Astrocyte (in vitro differentiated cells and primary cell): ENCODE data around the gene SEMA6B. TPM values are rescaled to one million over a fixed set of nuclear protein-coding genes. Genes with fewer than 3 reads are reported as not detected.

Experiments used
- DNase-seq: peaks from one replicate; pipeline ENCODE4 v3.0.0-alpha.2; 2010; ENCODE audit warnings: low read depth
- FAIRE-seq: peaks from 2 replicates; lab custom pipeline; 2011; peaks lifted over from hg19 to GRCh38; lab: Jason Lieb, UNC
- H2AFZ ChIP-seq: 2 replicates; pipeline ENCODE4 v1.6.0; 2012; ENCODE audit warnings: low read depth, low read length, inconsistent platforms
- H3K27ac ChIP-seq: 2 replicates; pipeline ENCODE4 v1.5.1; 2011; ENCODE audit warnings: low read depth, low read length, inconsistent platforms
- H3K27me3 ChIP-seq: 2 replicates; pipeline ENCODE4 v1.6.0; 2011; ENCODE audit warnings: low read length, inconsistent platforms; ENCODE audit not compliant: insufficient read depth
- H3K36me3 ChIP-seq: 2 replicates; pipeline ENCODE4 v1.5.1; 2011; ENCODE audit warnings: low read length, inconsistent platforms; ENCODE audit not compliant: insufficient read depth
- H3K4me1 ChIP-seq: 2 replicates; pipeline ENCODE4 v1.5.1; 2011; ENCODE audit warnings: low read length, inconsistent platforms; ENCODE audit not compliant: insufficient read depth
- H3K4me2 ChIP-seq: 2 replicates; pipeline ENCODE4 v1.6.0; 2012; ENCODE audit warnings: low read length, inconsistent platforms
- H3K4me3 ChIP-seq: 2 replicates; pipeline ENCODE4 v1.5.1; 2011; ENCODE audit warnings: low read depth, mild to moderate bottlenecking, low read length, inconsistent platforms; ENCODE audit not compliant: insufficient read depth
- H3K79me2 ChIP-seq: 2 replicates; pipeline ENCODE4 v1.6.0; 2012; ENCODE audit warnings: mild to moderate bottlenecking, low read length, inconsistent platforms; ENCODE audit not compliant: insufficient read depth
- H3K9ac ChIP-seq: 2 replicates; pipeline ENCODE4 v1.6.0; 2012; ENCODE audit warnings: mild to moderate bottlenecking, low read length, inconsistent platforms
- H3K9me3 ChIP-seq: 2 replicates; pipeline ENCODE4 v1.5.1; 2012; ENCODE audit warnings: low read depth, mild to moderate bottlenecking, low read length, inconsistent platforms; ENCODE audit not compliant: insufficient read depth
- H4K20me1 ChIP-seq: 2 replicates; pipeline ENCODE4 v1.6.0; 2012; ENCODE audit warnings: low read length, inconsistent platforms; ENCODE audit not compliant: insufficient read depth
- H3K27ac Mint-ChIP-seq: one replicate; pipeline ENCODE4 v1.8.0; 2021; ENCODE audit warnings: mild to moderate bottlenecking, mixed read lengths; ENCODE audit not compliant: unreplicated experiment
- H3K27me3 Mint-ChIP-seq: one replicate; pipeline ENCODE4 v1.8.0; 2021; ENCODE audit warnings: low read depth, mixed read lengths; ENCODE audit not compliant: unreplicated experiment
- H3K36me3 Mint-ChIP-seq: one replicate; pipeline ENCODE4 v1.8.0; 2021; ENCODE audit warnings: low read depth, mixed read lengths; ENCODE audit not compliant: unreplicated experiment
- H3K4me1 Mint-ChIP-seq: one replicate; pipeline ENCODE4 v1.8.0; 2021; ENCODE audit warnings: low read depth, mixed read lengths; ENCODE audit not compliant: unreplicated experiment
- H3K4me3 Mint-ChIP-seq: one replicate; pipeline ENCODE4 v1.8.0; 2021; ENCODE audit warnings: mild to moderate bottlenecking, moderate library complexity, mixed read lengths; ENCODE audit not compliant: unreplicated experiment
- H3K9me3 Mint-ChIP-seq: one replicate; pipeline ENCODE4 v1.8.0; 2021; ENCODE audit warnings: mild to moderate bottlenecking, mixed read lengths; ENCODE audit not compliant: unreplicated experiment
- CTCF ChIP-seq: IDR thresholded peaks from 2 replicates; pipeline ENCODE4 v1.5.1; 2011; ENCODE audit warnings: low read depth, mild to moderate bottlenecking, inconsistent platforms, low read length, moderate library complexity; ENCODE audit not compliant: insufficient read depth
- EZH2 ChIP-seq: IDR thresholded peaks from 2 replicates; pipeline ENCODE4 v1.6.1; 2012; ENCODE audit warnings: mild to moderate bottlenecking, low read length, inconsistent platforms; ENCODE audit not compliant: insufficient read depth
- total RNA-seq: library from RNA; stranded (reverse); gene quantifications from 2 replicates; pipeline ENCODE4 v1.2.1, GENCODE V29; 2021

The SEMA6B gene
- total RNA-seq, 1 donor from 2014 or later = 14.3 TPM

- no peaks in the 10 kb centered on the region for H3K36me3 ChIP-seq
- no peaks in the 10 kb centered on the region for H3K9me3 Mint-ChIP-seq
- no peak overlapping the region for H3K4me3 Mint-ChIP-seq
- H3K27ac Mint-ChIP-seq = no peak overlapping the region
- no peak overlapping the region for H3K27ac ChIP-seq
- H3K4me1 ChIP-seq = peaks cover 2% of the 10 kb centered on the region
- H3K4me2 ChIP-seq = no peak overlapping the region
- no peaks in the 10 kb centered on the region for H3K27me3 Mint-ChIP-seq
- no peaks in the 10 kb centered on the region for H3K79me2 ChIP-seq
- H2AFZ ChIP-seq = no peak overlapping the region
- no peaks in the 10 kb centered on the region for H3K27me3 ChIP-seq
- no peaks in the 10 kb centered on the region for H3K4me1 Mint-ChIP-seq
- H3K36me3 Mint-ChIP-seq = peaks cover 9% of the 10 kb centered on the region
- no peak for DNase-seq
- H3K4me3 ChIP-seq = no peak overlapping the region
- no peak for FAIRE-seq
- H3K9me3 ChIP-seq = no peaks in the 10 kb centered on the region
- no peaks in the 10 kb centered on the region for H4K20me1 ChIP-seq
- no peak overlapping the region for H3K9ac ChIP-seq
- TF ChIP-seq EZH2 (no peak), CTCF (peak; percentile 75)
Observed at GRCh38 chr19:4557971-4558941, 1.2 kb downstream of the SEMA6B start.

DNA sequence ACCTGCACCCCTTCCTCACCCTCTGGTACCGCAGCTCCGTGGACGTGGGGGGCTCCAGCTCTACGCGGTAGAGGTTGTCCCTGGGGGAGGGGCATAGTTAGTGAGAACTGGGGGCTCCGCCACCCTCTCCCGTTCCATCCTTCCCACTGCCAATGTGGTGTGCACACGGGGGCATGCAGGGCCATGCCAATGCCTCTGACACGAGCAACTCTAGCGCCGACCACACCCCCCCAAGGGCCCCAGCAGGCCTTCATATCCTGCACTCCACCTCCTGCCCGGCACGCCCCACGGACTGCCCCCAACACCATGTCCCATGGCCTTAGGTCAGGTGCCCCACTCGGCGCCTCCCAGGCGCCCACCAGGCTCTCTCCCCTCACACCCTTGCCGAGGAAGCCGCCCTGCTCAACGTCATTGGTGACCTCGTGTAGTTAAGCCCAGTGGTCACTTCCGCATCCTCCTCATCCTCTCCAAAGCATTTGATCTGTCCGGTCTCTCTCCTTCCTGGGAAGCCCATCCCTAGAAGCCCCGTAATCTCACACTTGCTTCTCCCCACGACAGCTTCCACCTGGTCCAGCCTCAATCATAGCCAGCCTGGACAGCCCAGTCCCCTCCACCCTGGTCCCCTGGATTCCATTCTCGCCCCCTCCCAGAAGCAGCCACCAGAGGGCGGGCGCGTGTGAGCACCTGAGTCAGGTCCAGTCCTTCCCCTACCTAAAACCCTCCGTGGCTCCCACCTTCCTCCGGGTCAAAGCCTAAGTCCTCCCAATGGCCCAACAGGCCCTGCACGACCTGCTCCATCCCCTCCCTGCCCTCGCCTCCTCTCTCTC, 2.1 kb downstream of the SEMA6B start:
- no peaks in the 10 kb centered on the region for H3K27me3 Mint-ChIP-seq
- peaks cover 2% of the 10 kb centered on the region for H3K4me1 ChIP-seq
- H3K27me3 ChIP-seq = no peaks in the 10 kb centered on the region
- FAIRE-seq (no peak), DNase-seq (no peak)
- no peaks in the 10 kb centered on the region for H3K36me3 ChIP-seq
- H3K4me1 Mint-ChIP-seq = no peaks in the 10 kb centered on the region
- peaks cover 13% of the 10 kb centered on the region for H3K36me3 Mint-ChIP-seq
- no peaks in the 10 kb centered on the region for H3K9me3 ChIP-seq
- no peaks in the 10 kb centered on the region for H4K20me1 ChIP-seq
- H3K27ac ChIP-seq = no peak overlapping the region
- H3K4me3 Mint-ChIP-seq = no peak overlapping the region
- no peak overlapping the region for H3K9ac ChIP-seq
- no peak overlapping the region for H3K4me3 ChIP-seq
- TF ChIP-seq CTCF (no peak), EZH2 (no peak)
- no peak overlapping the region for H3K27ac Mint-ChIP-seq
- H3K9me3 Mint-ChIP-seq = peaks cover 3% of the 10 kb centered on the region
- no peaks in the 10 kb centered on the region for H3K79me2 ChIP-seq
- H2AFZ ChIP-seq = no peak overlapping the region
- no peak overlapping the region for H3K4me2 ChIP-seq
